ENCODE results near the gene TICRR. TPM values are rescaled to one million over a fixed set of nuclear protein-coding genes. Genes with fewer than 3 reads are reported as not detected.

Gene TICRR
- total and polyA plus RNA-seq, 2 of the 13 experiments (the other 11 are each of a cell fraction or from before 2014, with no cell fraction given), result 4.1 to 14.3 TPM

DNA sequence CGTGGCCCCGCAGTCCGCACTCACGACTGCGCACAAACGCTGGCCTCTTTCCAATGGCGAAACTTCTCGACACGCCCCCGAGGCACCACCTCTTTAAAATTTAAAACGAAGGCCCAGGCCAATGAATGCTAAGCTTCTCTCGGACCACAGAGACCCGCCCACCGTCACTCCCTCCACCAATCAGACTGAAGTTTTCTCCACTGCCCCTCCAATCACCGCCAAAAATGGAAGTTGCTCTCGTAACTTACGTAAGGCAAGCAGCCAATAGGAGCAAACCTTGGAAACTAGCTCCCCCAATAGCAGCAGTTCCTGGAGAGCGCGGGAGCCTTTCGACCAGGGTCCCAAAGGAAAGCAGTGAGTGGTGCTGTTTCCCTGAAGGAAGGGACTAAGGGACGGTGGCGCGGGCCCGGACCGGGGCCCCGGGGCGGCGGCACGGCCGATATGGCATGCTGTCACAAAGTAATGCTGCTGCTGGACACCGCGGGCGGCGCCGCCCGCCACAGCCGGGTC, at the start of gene TICRR (continued):
- TF ChIP-seq, protein P1, sequence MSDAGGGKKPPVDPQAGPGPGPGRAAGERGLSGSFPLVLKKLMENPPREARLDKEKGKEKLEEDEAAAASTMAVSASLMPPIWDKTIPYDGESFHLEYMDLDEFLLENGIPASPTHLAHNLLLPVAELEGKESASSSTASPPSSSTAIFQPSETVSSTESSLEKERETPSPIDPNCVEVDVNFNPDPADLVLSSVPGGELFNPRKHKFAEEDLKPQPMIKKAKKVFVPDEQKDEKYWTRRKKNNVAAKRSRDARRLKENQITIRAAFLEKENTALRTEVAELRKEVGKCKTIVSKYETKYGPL (CRISPR knock-in tag; IDR thresholded peaks at IDR 0.05), result peak; percentile 70; the same call in 1 of the 2 replicates
- TF ChIP-seq ZBTB3 (CRISPR knock-in tag; IDR thresholded peaks at IDR 0.05; ENCODE audit: borderline replicate concordance, low read depth) (peak; percentile 70; the same call in 1 of the 2 replicates), SNRNP70 (IDR thresholded peaks at IDR 0.05; ENCODE audit: low read depth, low read length) (no peak), IRX3 (CRISPR knock-in tag; IDR thresholded peaks at IDR 0.05; ENCODE audit: borderline replicate concordance, low read depth) (no peak), TBX2 (CRISPR knock-in tag; IDR thresholded peaks at IDR 0.05; ENCODE audit: borderline replicate concordance) (0 out of 2 replicates have a peak, but pooled peaks have one; percentile 50), ZFP90 (CRISPR knock-in tag; IDR thresholded peaks at IDR 0.05; ENCODE audit: borderline replicate concordance) (no peak), ZNF326 (CRISPR knock-in tag; IDR thresholded peaks at IDR 0.05; ENCODE audit: borderline replicate concordance) (no peak), ZBTB46 (CRISPR knock-in tag; IDR thresholded peaks at IDR 0.05; ENCODE audit: borderline replicate concordance) (no peak), ERF (CRISPR knock-in tag; IDR thresholded peaks at IDR 0.05) (no peak), IRF1 (CRISPR knock-in tag; IDR thresholded peaks at IDR 0.05; ENCODE audit: low read depth) (no peak), HOXA7 (CRISPR knock-in tag; IDR thresholded peaks at IDR 0.05) (peak; percentile 63; the same call in 1 of the 2 replicates), TAF1 (CRISPR knock-in tag; IDR thresholded peaks at IDR 0.05) (peak; percentile 77), CBX5 (CRISPR knock-in tag; IDR thresholded peaks at IDR 0.05; ENCODE audit: borderline replicate concordance) (no peak), ATF7-NPFF (CRISPR knock-in tag; IDR thresholded peaks at IDR 0.05; ENCODE audit: low read depth) (peak; percentile 84), PRMT3 (CRISPR knock-in tag; IDR thresholded peaks at IDR 0.05; ENCODE audit: borderline replicate concordance, low read depth) (0 out of 2 replicates have a peak, but pooled peaks have one; percentile 91), DMAP1 (CRISPR knock-in tag; IDR thresholded peaks at IDR 0.05) (peak; percentile 79; the same call in 1 of the 2 replicates), KDM5A (IDR thresholded peaks at IDR 0.05; ENCODE audit: borderline replicate concordance, low read length) (peak; percentile 72; the same call in 1 of the 2 replicates), ZNF24 (IDR thresholded peaks at IDR 0.05) (no peak)
- TF ChIP-seq, protein P2, sequence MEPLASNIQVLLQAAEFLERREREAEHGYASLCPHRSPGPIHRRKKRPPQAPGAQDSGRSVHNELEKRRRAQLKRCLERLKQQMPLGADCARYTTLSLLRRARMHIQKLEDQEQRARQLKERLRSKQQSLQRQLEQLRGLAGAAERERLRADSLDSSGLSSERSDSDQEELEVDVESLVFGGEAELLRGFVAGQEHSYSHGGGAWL (CRISPR knock-in tag; IDR thresholded peaks at IDR 0.05), result no peak
- TF ChIP-seq, protein P3, sequence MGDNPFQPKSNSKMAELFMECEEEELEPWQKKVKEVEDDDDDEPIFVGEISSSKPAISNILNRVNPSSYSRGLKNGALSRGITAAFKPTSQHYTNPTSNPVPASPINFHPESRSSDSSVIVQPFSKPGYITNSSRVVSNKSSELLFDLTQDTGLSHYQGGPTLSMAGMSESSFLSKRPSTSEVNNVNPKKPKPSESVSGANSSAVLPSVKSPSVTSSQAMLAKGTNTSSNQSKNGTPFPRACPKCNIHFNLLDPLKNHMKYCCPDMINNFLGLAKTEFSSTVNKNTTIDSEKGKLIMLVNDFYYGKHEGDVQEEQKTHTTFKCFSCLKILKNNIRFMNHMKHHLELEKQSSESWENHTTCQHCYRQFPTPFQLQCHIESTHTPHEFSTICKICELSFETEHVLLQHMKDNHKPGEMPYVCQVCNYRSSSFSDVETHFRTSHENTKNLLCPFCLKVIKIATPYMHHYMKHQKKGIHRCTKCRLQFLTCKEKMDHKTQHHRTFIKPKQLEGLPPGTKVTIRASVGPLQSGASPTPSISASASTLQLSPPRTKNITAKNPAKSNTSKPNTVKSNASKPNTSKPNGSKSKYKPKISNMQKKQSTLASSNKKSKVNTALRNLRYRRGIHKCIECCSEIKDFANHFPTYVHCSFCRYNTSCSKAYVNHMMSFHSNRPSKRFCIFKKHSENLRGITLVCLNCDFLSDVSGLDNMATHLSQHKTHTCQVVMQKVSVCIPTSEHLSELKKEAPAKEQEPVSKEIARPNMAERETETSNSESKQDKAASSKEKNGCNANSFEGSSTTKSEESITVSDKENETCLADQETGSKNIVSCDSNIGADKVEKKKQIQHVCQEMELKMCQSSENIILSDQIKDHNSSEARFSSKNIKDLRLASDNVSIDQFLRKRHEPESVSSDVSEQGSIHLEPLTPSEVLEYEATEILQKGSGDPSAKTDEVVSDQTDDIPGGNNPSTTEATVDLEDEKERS (CRISPR knock-in tag; IDR thresholded peaks at IDR 0.05), result no peak
- TF ChIP-seq, protein P4, sequence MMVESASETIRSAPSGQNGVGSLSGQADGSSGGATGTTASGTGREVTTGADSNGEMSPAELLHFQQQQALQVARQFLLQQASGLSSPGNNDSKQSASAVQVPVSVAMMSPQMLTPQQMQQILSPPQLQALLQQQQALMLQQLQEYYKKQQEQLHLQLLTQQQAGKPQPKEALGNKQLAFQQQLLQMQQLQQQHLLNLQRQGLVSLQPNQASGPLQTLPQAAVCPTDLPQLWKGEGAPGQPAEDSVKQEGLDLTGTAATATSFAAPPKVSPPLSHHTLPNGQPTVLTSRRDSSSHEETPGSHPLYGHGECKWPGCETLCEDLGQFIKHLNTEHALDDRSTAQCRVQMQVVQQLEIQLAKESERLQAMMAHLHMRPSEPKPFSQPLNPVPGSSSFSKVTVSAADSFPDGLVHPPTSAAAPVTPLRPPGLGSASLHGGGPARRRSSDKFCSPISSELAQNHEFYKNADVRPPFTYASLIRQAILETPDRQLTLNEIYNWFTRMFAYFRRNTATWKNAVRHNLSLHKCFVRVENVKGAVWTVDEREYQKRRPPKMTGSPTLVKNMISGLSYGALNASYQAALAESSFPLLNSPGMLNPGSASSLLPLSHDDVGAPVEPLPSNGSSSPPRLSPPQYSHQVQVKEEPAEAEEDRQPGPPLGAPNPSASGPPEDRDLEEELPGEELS (CRISPR knock-in tag; IDR thresholded peaks at IDR 0.05), result no peak
